ENCODE results near the gene IVD. TPM values are rescaled to one million over a fixed set of nuclear protein-coding genes. Genes with fewer than 3 reads are reported as not detected.

The IVD gene
- total RNA-seq, 1 experiment from 2014 or later = 51.8 TPM

DNA sequence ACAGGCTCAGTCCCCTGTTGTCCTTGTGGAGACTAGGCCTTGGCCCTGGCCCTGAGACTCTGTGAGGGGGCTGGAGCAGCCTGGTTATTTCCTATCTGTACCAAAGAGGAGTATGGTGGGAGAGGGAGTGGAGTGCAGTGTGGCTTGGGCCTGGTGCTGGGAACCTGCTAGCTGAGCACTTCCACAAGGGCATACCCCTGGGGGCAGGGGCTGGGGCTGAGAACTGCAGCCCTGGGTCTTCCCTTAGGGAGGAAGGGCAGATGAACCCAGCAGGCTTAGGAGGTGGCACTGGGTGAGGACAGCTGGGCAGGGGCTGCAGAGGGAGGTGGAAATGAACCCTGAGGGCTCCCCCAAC lies 61.6 kb downstream of the IVD start:
- intact Hi-C loops (cut with micrococcal nuclease; ENCODE audit: unreplicated experiment) = no loop called here
- H3K27me3 ChIP-seq (replicated peaks; ENCODE audit: insufficient read depth, low read depth, low read length, poor library complexity) = no peaks in the 10 kb centered on the region
- ChIA-PET POLR2A (ENCODE audit: low non-redundant PET) (no interaction called here), CTCF (no interaction called here)
- H3K4me1 ChIP-seq (ENCODE audit: insufficient read depth, low read length, poor library complexity, severe bottlenecking) = peaks cover 6% of the 10 kb centered on the region
- TF ChIP-seq, protein P1, sequence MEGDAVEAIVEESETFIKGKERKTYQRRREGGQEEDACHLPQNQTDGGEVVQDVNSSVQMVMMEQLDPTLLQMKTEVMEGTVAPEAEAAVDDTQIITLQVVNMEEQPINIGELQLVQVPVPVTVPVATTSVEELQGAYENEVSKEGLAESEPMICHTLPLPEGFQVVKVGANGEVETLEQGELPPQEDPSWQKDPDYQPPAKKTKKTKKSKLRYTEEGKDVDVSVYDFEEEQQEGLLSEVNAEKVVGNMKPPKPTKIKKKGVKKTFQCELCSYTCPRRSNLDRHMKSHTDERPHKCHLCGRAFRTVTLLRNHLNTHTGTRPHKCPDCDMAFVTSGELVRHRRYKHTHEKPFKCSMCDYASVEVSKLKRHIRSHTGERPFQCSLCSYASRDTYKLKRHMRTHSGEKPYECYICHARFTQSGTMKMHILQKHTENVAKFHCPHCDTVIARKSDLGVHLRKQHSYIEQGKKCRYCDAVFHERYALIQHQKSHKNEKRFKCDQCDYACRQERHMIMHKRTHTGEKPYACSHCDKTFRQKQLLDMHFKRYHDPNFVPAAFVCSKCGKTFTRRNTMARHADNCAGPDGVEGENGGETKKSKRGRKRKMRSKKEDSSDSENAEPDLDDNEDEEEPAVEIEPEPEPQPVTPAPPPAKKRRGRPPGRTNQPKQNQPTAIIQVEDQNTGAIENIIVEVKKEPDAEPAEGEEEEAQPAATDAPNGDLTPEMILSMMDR (conservative IDR thresholded peaks at IDR 0.05; ENCODE audit: low read depth, low read length) = no peak
- no peak for TF ChIP-seq EZH2 (IDR thresholded peaks at IDR 0.05; ENCODE audit: borderline replicate concordance, low read depth, low read length, poor library complexity, severe bottlenecking)
- BruUV-seq (replicated peaks) = no TSS peak
- no peak overlapping the region for H3K27ac ChIP-seq (ENCODE audit: low read depth, low read length, poor library complexity, severe bottlenecking)
- no peak for DNase-seq (ENCODE audit: low spot score)
- H3K4me3 ChIP-seq (ENCODE audit: low read depth, low read length, poor library complexity, severe bottlenecking) = no peak overlapping the region
- H3K9me3 ChIP-seq (ENCODE audit: low read depth, low read length, poor library complexity, severe bottlenecking) = no peaks in the 10 kb centered on the region
- peaks cover 31% of the 10 kb centered on the region for H3K36me3 ChIP-seq (ENCODE audit: insufficient read depth, low read length, poor library complexity, severe bottlenecking)

DNA sequence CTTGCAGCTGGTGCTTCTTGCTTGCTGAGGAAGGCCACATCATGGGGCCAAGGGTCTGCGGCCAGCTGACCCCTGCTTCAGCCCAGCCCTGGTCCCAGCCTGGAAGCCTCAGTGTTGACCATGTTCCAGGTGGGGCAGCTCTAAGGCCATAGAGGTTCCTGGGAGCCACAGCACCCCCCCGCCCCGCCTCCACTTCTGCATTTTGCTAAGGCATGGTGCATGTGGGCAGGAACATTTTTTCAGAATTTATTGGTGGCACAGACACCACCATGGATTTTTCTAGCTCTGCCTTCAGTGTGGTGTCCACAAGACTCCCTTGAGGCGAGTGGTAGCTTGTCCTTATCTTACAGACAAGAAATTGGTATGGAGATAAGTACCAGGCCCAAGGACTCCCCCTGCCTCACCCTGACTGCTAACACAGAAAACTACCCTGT lies 63.3 kb downstream of the IVD start:
- TF ChIP-seq, protein P1 (conservative IDR thresholded peaks at IDR 0.05; ENCODE audit: low read depth, low read length) = no peak
- TF ChIP-seq EZH2 (IDR thresholded peaks at IDR 0.05; ENCODE audit: borderline replicate concordance, low read depth, low read length, poor library complexity, severe bottlenecking) = no peak
- Histone ChIP-seq H3K36me3 (ENCODE audit: insufficient read depth, low read length, poor library complexity, severe bottlenecking) (peaks cover 19% of the 10 kb centered on the region), H3K4me1 (ENCODE audit: insufficient read depth, low read length, poor library complexity, severe bottlenecking) (peaks cover 6% of the 10 kb centered on the region), H3K27ac (ENCODE audit: low read depth, low read length, poor library complexity, severe bottlenecking) (no peak overlapping the region), H3K4me3 (ENCODE audit: low read depth, low read length, poor library complexity, severe bottlenecking) (no peak overlapping the region), H3K27me3 (replicated peaks; ENCODE audit: insufficient read depth, low read depth, low read length, poor library complexity) (no peaks in the 10 kb centered on the region), H3K9me3 (ENCODE audit: low read depth, low read length, poor library complexity, severe bottlenecking) (no peaks in the 10 kb centered on the region)
- intact Hi-C loops (cut with micrococcal nuclease; ENCODE audit: unreplicated experiment) = no loop called here
- CTCF ChIA-PET = no interaction called here
- DNase-seq (ENCODE audit: low spot score) = no peak
- BruUV-seq (replicated peaks) = no TSS peak
- POLR2A ChIA-PET (ENCODE audit: low non-redundant PET) = no interaction called here

DNA sequence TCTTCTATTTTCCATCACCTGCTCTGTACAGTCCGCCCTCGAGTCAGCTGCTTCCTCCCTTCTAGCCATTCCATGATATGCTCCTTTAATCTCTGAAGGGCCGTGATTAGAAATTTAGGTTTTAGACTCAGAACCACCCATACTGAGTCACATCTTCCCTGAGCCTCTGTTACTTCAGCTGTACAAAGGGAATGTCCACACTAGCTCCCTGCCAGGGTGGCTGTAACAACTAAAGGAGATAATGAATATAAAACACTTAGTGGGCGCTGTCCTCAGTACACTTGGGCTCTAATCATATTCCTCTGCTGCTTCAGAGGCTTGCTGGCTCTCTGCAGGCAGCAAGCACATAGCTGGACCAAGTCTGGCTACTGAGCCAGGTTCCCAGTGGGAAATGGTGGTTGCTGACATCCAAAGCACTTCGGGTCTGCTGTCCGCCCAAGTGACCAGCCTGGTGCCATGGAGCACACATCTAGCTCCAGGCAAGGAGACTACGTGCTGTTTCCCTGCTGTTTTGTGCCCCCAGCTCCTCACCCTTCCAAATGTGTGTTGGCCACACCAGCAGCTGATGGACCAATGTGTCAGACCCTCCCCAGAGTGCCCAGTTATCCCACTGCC lies 64.3 kb downstream of the IVD start:
- peak overlapping the region; percentile 69 for H3K27ac ChIP-seq (ENCODE audit: low read depth, low read length, poor library complexity, severe bottlenecking)
- intact Hi-C loops (cut with micrococcal nuclease; ENCODE audit: unreplicated experiment) = no loop called here
- no peak for DNase-seq (ENCODE audit: low spot score)
- H3K4me1 ChIP-seq (ENCODE audit: insufficient read depth, low read length, poor library complexity, severe bottlenecking) = peaks cover 6% of the 10 kb centered on the region
- H3K36me3 ChIP-seq (ENCODE audit: insufficient read depth, low read length, poor library complexity, severe bottlenecking) = peaks cover 11% of the 10 kb centered on the region
- H3K4me3 ChIP-seq (ENCODE audit: low read depth, low read length, poor library complexity, severe bottlenecking) = no peak overlapping the region
- H3K9me3 ChIP-seq (ENCODE audit: low read depth, low read length, poor library complexity, severe bottlenecking) = no peaks in the 10 kb centered on the region
- H3K27me3 ChIP-seq (replicated peaks; ENCODE audit: insufficient read depth, low read depth, low read length, poor library complexity) = no peaks in the 10 kb centered on the region
- ChIA-PET POLR2A (ENCODE audit: low non-redundant PET) (no interaction called here), CTCF (no interaction called here)
- TF ChIP-seq, protein P1 (conservative IDR thresholded peaks at IDR 0.05; ENCODE audit: low read depth, low read length) = no peak
- TF ChIP-seq EZH2 (IDR thresholded peaks at IDR 0.05; ENCODE audit: borderline replicate concordance, low read depth, low read length, poor library complexity, severe bottlenecking) = no peak
- no TSS peak for BruUV-seq (replicated peaks)
